ENCODE measurements around the gene MTHFD2L. TPM values are rescaled to one million over a fixed set of nuclear protein-coding genes. Genes with fewer than 3 reads are reported as not detected.

The MTHFD2L gene
- total and polyA plus RNA-seq, 10 donors = 7.8 to 19.7 (median 13.3) TPM

DNA sequence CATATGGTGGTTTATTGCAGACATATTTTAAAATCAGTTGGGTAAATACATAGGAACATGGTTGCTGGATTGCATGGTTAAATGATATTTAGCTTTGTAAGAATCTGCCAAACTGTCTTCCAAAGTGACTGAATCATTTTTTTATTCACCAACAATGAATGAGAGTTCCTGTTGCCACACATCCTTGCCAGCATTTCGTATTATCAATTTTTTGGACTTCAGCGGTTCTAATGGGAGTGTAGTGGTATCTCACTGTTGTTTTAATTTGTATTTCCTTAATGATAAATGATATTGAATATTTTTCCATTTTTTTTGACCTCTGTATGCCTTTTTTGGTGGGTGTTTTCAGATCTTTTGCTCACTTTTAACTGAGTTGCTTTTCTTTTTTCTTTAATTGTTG, 1.4 kb upstream of the MTHFD2L start:
- Histone ChIP-seq H3K27ac (peak overlapping the region; percentile 70 to 95 (median 91)), H3K9me3 (no peaks in the 10 kb centered on the region), H3K36me3 (peaks cover 0 to 17% (median 4%) of the 10 kb centered on the region in 6 donors), H3K4me3 (no peak overlapping the region), H3K4me1 (peaks cover 9 to 30% (median 23%) of the 10 kb centered on the region in 6 donors), H3K27me3 (replicated peaks in 1 of 7) (no peaks in the 10 kb centered on the region)
- TF ChIP-seq POLR2AphosphoS5 (IDR thresholded peaks at IDR 0.05) = no peak
- TF ChIP-seq POLR2A (IDR thresholded peaks at IDR 0.05) = no peak
- TF ChIP-seq, protein P1, sequence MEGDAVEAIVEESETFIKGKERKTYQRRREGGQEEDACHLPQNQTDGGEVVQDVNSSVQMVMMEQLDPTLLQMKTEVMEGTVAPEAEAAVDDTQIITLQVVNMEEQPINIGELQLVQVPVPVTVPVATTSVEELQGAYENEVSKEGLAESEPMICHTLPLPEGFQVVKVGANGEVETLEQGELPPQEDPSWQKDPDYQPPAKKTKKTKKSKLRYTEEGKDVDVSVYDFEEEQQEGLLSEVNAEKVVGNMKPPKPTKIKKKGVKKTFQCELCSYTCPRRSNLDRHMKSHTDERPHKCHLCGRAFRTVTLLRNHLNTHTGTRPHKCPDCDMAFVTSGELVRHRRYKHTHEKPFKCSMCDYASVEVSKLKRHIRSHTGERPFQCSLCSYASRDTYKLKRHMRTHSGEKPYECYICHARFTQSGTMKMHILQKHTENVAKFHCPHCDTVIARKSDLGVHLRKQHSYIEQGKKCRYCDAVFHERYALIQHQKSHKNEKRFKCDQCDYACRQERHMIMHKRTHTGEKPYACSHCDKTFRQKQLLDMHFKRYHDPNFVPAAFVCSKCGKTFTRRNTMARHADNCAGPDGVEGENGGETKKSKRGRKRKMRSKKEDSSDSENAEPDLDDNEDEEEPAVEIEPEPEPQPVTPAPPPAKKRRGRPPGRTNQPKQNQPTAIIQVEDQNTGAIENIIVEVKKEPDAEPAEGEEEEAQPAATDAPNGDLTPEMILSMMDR (IDR thresholded peaks at IDR 0.05 in 8 of 11, conservative IDR thresholded peaks at IDR 0.05 in 3 of 11) = no peak
- no peak for DNase-seq
- WGBS, 5 donors = 42 to 68% (median 51%) methylated on average over 2 of the region's 2 CpGs
- intact Hi-C loops (cut with DNase I; ENCODE audit: low total_unique reads) = no loop called here

DNA sequence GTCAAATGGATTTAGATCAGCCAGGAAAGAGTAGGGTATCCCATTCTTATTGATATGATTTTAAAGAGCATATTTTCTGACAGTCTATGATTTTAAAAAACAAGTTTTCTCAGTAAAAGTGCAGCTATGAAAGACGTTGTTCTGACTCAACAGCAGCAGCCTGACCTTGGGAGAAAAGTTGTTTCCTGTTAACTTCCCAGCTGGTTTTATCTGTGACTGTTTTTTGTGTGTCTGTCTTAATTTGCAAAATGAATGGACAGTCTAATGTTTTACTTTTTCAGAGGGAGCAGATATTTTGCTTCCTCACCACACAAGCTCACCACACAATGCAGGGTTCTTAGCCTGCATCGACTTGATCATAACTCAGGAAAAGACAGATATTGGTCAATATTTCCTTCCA, 764 bp upstream of the MTHFD2L start:
- WGBS, 5 donors = 5 to 17% (median 7%) methylated on average over 2 of the region's 2 CpGs

DNA sequence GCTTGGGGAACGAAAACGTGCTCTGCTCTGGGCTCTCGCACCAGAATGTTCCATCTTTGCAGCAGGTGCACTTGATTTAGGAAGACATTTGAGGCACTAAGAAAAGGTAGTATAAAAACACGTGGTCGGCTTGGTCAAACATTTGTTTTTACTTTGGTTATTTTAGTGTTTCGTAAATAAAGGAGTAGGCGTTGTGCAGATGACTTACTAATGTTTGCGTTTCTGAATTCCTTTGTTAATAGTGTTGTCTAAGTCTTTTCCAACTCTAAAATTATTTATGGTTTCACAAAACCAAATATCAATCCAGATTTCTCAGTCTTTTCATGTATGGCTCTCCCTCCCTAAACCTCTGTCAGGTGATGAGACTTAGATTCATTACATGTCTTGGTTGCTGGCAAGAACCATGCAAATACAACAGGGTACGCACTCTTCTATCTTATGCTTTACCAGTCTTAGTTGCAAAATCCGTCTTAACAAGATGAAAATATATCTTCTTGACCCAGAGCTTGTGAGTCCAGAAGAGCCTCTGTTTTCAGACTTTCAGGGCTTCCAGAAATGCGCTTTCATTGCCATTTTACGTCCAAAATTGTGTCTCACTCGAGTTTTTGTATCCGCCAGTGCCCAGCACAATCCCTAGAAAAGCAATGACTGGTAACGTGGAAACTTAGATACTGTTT, 686 bp downstream of the MTHFD2L start:
- Histone ChIP-seq H3K27me3 (replicated peaks in 1 of 7) (no peaks in the 10 kb centered on the region), H3K4me3 (peak overlapping the region; percentile 53 to 84 (median 60)), H3K4me1 (peaks cover 9 to 30% (median 23%) of the 10 kb centered on the region in 6 donors), H3K9me3 (no peaks in the 10 kb centered on the region), H3K36me3 (peaks cover 0 to 31% (median 8%) of the 10 kb centered on the region in 6 donors), H3K27ac (peak overlapping the region; percentile 70 to 95 (median 91))
- DNase-seq = no peak
- WGBS, 5 donors = 18 to 25% (median 22%) methylated on average over 15 of the region's 15 CpGs
- TF ChIP-seq, protein P1 (IDR thresholded peaks at IDR 0.05 in 8 of 11, conservative IDR thresholded peaks at IDR 0.05 in 3 of 11) = no peak
- TF ChIP-seq POLR2AphosphoS5 (IDR thresholded peaks at IDR 0.05) (no peak), POLR2A (IDR thresholded peaks at IDR 0.05) (no peak)
- intact Hi-C loops (cut with DNase I; ENCODE audit: low total_unique reads) = no loop called here

More for the DNA sequence above, 764 bp upstream of the MTHFD2L start:
- no peaks in the 10 kb centered on the region for H3K27me3 ChIP-seq (replicated peaks in 1 of 7)
- intact Hi-C loops (cut with DNase I; ENCODE audit: low total_unique reads) = no loop called here
- TF ChIP-seq, protein P1 (IDR thresholded peaks at IDR 0.05 in 8 of 11, conservative IDR thresholded peaks at IDR 0.05 in 3 of 11) = no peak
- TF ChIP-seq POLR2A (IDR thresholded peaks at IDR 0.05) (no peak), POLR2AphosphoS5 (IDR thresholded peaks at IDR 0.05) (no peak)
- peaks cover 0 to 23% (median 7%) of the 10 kb centered on the region in 6 donors for H3K36me3 ChIP-seq
- no peaks in the 10 kb centered on the region for H3K9me3 ChIP-seq
- H3K27ac ChIP-seq = peak overlapping the region; percentile 70 to 95 (median 91)
- peak overlapping the region; percentile 53 to 84 (median 60) for H3K4me3 ChIP-seq
- peaks cover 9 to 30% (median 23%) of the 10 kb centered on the region in 6 donors for H3K4me1 ChIP-seq
- no peak for DNase-seq

DNA sequence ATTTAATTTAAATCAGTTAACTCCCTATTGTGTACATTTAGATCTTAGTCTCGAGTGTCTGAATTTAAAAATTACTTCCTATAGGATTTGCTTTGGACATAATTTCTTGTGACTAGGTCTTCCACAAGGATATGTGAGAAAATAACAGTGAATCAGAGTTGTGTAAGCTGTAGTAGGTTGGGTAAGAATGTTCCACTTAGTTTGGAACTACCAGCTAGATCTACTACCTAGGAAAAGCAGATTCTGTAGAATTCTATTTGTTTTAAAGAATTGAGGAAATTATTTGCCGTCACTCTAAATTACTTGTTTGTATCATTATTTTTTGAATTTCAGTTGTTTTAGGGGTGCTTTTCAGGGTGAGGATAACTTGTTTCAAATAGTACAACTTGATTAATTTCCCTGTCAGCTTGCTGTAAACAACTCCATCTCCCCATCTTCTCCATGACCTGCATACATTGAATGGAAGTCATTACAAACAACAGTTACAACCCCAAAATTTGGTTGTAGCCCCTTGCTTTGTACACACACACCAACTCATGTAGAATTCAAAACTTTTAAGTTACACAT, 1.3 kb downstream of the MTHFD2L start:
- 54 to 77% (median 62%) methylated on average over 2 of the region's 2 CpGs for WGBS, 5 donors
- Histone ChIP-seq H3K27ac (peak overlapping the region in 6 of 8 donors; percentile 6 to 95 (median 91)), H3K4me1 (peaks cover 9 to 30% (median 23%) of the 10 kb centered on the region in 6 donors), H3K36me3 (peaks cover 0 to 31% (median 8%) of the 10 kb centered on the region in 6 donors), H3K4me3 (peak overlapping the region; percentile 53 to 84 (median 60)), H3K27me3 (replicated peaks in 1 of 7) (no peaks in the 10 kb centered on the region), H3K9me3 (no peaks in the 10 kb centered on the region)
- intact Hi-C loops (cut with DNase I; ENCODE audit: low total_unique reads) = no loop called here
- DNase-seq = no peak
- TF ChIP-seq POLR2AphosphoS5 (IDR thresholded peaks at IDR 0.05) (no peak), POLR2A (IDR thresholded peaks at IDR 0.05) (no peak)
- TF ChIP-seq, protein P1 (IDR thresholded peaks at IDR 0.05 in 8 of 11, conservative IDR thresholded peaks at IDR 0.05 in 3 of 11) = no peak

Data from spleen (tissue), 11 donors.